Panc1 (cell line): ENCODE data around the gene PRKG1.

Experiments used
- CTCF ChIP-seq: fragments of 450-650 bp; IDR thresholded peaks from 2 replicates; pipeline ENCODE4 v1.5.1; 2017; ENCODE audit warnings: mild to moderate bottlenecking
- POLR2AphosphoS5 ChIP-seq: IDR thresholded peaks from 2 replicates; pipeline ENCODE4 v1.6.1; 2012; ENCODE audit warnings: mild to moderate bottlenecking, low read depth, low read length, moderate library complexity
- REST ChIP-seq, 2 experiments: IDR thresholded peaks; 2 replicates each; pipeline ENCODE4 v1.6.1; 2011 to 2012; ENCODE audit warnings: low read depth in 2 of 2, control low read depth in 1 of 2, low read length in 1 of 2, mild to moderate bottlenecking in 1 of 2, moderate library complexity in 1 of 2; ENCODE audit not compliant: insufficient read depth in 1 of 2
- SIN3A ChIP-seq: IDR thresholded peaks from 2 replicates; pipeline ENCODE4 v1.6.1; 2012; ENCODE audit warnings: low read depth, mild to moderate bottlenecking, low read length, moderate library complexity, borderline replicate concordance; ENCODE audit not compliant: insufficient read depth

DNA sequence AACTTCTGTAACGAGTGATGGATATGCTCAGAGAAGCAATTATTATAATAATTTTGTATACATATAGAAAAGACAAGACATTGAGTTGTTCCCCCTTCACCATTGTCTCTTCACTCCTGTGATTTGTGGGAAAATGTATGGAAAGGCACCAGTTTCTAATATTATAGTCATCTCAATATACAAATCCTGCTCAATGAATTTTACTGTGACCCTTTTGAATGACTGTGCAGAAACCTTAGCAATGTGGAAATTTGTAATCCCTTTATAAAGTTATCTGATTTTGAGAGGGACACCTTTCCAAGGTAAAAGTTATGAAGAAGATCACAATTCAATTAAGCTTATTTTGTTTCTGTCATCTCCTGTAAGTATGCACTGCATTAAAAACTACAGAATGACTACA lies 1165.5 kb downstream of the PRKG1 start:
- TF ChIP-seq CTCF (no peak), POLR2AphosphoS5 (no peak), REST (IDR thresholded peaks at IDR 0.05; ENCODE audit: insufficient read depth in 1 of 2, low read depth in 2 of 2, low read length in 1 of 2) (no peak), SIN3A (no peak)
